Osteoblast (primary cell): Measurements from ENCODE around the gene LCOR. TPM values are rescaled to one million over a fixed set of nuclear protein-coding genes. Genes with fewer than 3 reads are reported as not detected.
A peak's percentile ranks its signal among the peaks of the same experiment; 100 is the strongest.

Experiments used
- DNase-seq: peaks from one replicate; pipeline ENCODE4 v3.0.0; 2011; ENCODE audit warnings: low spot score, mixed read lengths; ENCODE audit not compliant: insufficient read length; ENCODE audit errors: missing footprints
- H2AFZ ChIP-seq: 2 replicates; pipeline ENCODE4 v1.6.0; 2011; ENCODE audit warnings: mild to moderate bottlenecking, low read length
- H3K27ac ChIP-seq: 2 replicates; pipeline ENCODE4 v1.5.1; 2011; ENCODE audit warnings: mild to moderate bottlenecking, low read depth, low read length, moderate library complexity
- H3K27me3 ChIP-seq: 2 replicates; pipeline ENCODE4 v1.6.0; 2012; ENCODE audit warnings: mild to moderate bottlenecking, control low read depth, inconsistent platforms, low read length, moderate library complexity; ENCODE audit not compliant: insufficient read depth
- H3K36me3 ChIP-seq: 2 replicates; pipeline ENCODE4 v1.5.1; 2011; ENCODE audit warnings: mild to moderate bottlenecking, low read length, control low read depth, moderate library complexity; ENCODE audit not compliant: insufficient read depth
- H3K4me1 ChIP-seq: 2 replicates; pipeline ENCODE4 v1.5.1; 2011; ENCODE audit warnings: mild to moderate bottlenecking, low read length, control low read depth, moderate library complexity; ENCODE audit not compliant: insufficient read depth
- H3K4me2 ChIP-seq: 2 replicates; pipeline ENCODE4 v1.6.0; 2011; ENCODE audit warnings: mild to moderate bottlenecking, low read length; ENCODE audit not compliant: insufficient read depth
- H3K4me3 ChIP-seq: fragments of 200-600 bp; sonication (generic); 3 replicates; pipeline ENCODE4 v1.5.1; 2012; ENCODE audit warnings: mild to moderate bottlenecking, low read length, inconsistent platforms; ENCODE audit not compliant: insufficient read depth
- H3K79me2 ChIP-seq: 2 replicates; pipeline ENCODE4 v1.6.0; 2012; ENCODE audit warnings: mild to moderate bottlenecking, low read length, control low read depth, inconsistent platforms; ENCODE audit not compliant: insufficient read depth
- H3K9me3 ChIP-seq: 2 replicates; pipeline ENCODE4 v1.5.1; 2011; ENCODE audit warnings: low read depth, low read length, control low read depth
- H4K20me1 ChIP-seq: 2 replicates; pipeline ENCODE4 v1.6.0; 2012; ENCODE audit warnings: mild to moderate bottlenecking, low read length, control low read depth; ENCODE audit not compliant: insufficient read depth
- CTCF ChIP-seq: IDR thresholded peaks from 2 replicates; pipeline ENCODE4 v1.5.1; 2011; ENCODE audit warnings: mild to moderate bottlenecking, low read depth, low read length, moderate library complexity; ENCODE audit errors: extremely low read depth
- total RNA-seq: library from RNA; depleted of rRNA; stranded (reverse); fragments of >200 nt; gene quantifications from 2 replicates; pipeline ENCODE4 v1.2.3, GENCODE V29; 2012

Gene LCOR
- total RNA-seq, 1 donor, result 19.2 TPM

DNA sequence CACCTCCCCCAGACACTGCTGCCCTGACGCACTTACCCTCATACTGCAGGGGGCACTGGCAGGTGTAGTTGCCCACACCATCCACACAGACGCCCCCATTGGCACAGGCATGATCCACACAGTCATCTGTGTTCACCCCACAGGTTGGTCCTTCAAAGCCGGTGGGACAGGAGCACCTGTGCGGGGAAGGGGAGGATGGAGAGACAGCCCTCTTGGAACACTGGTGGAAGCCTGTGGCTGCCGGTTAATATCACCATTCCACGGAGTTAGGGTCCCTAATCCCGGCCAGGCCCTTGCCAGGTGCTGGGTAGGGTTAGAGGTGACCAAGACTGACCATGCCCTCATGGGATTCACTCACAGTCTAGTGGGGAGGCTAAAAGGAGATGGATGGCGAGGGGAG, 181.9 kb downstream of the LCOR start:
- peak; percentile 50 for DNase-seq
- H3K4me2 ChIP-seq, result no peak overlapping the region
- no peaks in the 10 kb centered on the region for H3K79me2 ChIP-seq
- H3K27me3 ChIP-seq, result no peaks in the 10 kb centered on the region
- no peaks in the 10 kb centered on the region for H3K9me3 ChIP-seq
- no peak overlapping the region for H2AFZ ChIP-seq
- TF ChIP-seq CTCF, result no peak
- H4K20me1 ChIP-seq, result no peaks in the 10 kb centered on the region
- no peaks in the 10 kb centered on the region for H3K36me3 ChIP-seq
- H3K4me3 ChIP-seq, result no peak overlapping the region
- H3K27ac ChIP-seq, result no peak overlapping the region
- H3K4me1 ChIP-seq, result no peaks in the 10 kb centered on the region

DNA sequence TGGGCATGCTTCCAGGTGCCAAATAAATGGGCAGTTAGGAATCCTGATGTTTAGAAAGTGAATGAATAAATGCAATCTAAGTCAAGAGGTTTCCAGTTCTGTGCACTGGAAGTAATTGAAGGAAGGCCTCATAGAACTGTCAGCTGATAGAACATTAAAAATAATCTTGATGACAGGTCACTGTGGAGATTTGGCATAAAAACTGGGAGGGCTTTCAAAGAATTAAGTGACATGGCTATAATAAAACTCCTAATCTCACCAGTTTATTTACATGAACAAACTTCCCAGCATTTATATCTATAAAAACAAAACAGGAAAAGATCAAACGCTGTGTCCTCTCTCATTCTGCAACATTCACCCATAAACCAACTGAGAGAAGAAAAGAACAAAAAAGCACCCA, 183.1 kb downstream of the LCOR start:
- H3K9me3 ChIP-seq, result no peaks in the 10 kb centered on the region
- TF ChIP-seq CTCF, result no peak
- no peaks in the 10 kb centered on the region for H3K27me3 ChIP-seq

DNA sequence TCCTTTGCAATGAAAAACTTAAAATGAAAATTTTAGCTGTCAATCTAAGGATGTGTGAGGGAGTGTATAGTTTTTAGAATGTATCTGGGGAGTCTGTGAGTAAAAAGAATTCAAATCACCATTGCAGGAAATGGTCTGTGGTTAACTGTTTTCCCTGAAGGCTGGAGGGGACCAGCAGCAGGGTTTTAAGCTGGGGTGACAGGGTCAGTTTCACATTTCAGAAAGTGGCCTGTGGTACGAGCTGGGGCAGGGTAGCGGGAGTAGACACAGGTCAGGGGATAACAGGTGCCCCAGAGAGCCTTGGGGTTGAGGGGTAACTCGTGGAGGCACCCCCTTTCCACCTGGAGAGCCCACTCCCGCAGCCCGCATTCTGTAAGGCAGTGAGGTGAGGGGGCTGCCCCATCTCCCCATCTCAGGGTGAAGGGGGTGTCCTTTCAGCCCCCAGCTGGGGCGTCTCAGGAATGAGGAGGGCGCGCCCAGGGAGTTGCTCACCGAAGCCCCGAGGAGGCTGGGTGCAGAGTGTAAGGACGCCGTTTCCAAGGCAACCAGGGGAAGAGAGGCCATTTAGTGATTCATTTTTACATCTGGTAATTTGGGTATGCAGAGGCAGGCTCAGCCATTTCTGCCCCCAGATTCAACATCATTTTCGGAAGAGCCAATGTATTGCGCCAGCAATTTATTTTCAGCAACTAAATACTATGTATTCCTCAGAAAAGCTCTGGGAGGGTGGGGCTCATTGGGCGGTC, 184.8 kb downstream of the LCOR start:
- H3K4me1 ChIP-seq, result peaks cover 9% of the 10 kb centered on the region
- no peak for TF ChIP-seq CTCF
- no peaks in the 10 kb centered on the region for H3K9me3 ChIP-seq
- H3K4me3 ChIP-seq, result no peak overlapping the region
- no peaks in the 10 kb centered on the region for H3K27me3 ChIP-seq
- H2AFZ ChIP-seq, result no peak overlapping the region
- H4K20me1 ChIP-seq, result no peaks in the 10 kb centered on the region
- DNase-seq, result no peak
- H3K27ac ChIP-seq, result no peak overlapping the region
- no peak overlapping the region for H3K4me2 ChIP-seq
- no peaks in the 10 kb centered on the region for H3K79me2 ChIP-seq
- H3K36me3 ChIP-seq, result no peaks in the 10 kb centered on the region

More for the DNA sequence above, 183.1 kb downstream of the LCOR start:
- peak; percentile 62 for DNase-seq
- Histone ChIP-seq H3K27ac (no peak overlapping the region), H2AFZ (no peak overlapping the region), H3K4me1 (peaks cover under 1% of the 10 kb centered on the region), H3K4me2 (no peak overlapping the region), H4K20me1 (no peaks in the 10 kb centered on the region), H3K4me3 (no peak overlapping the region), H3K36me3 (no peaks in the 10 kb centered on the region), H3K79me2 (no peaks in the 10 kb centered on the region)

GRCh38 chr10:97017474-97017903, 185.4 kb downstream of the LCOR start:
- Histone ChIP-seq H2AFZ (no peak overlapping the region), H3K4me3 (no peak overlapping the region), H3K4me1 (peaks cover 9% of the 10 kb centered on the region), H3K36me3 (no peaks in the 10 kb centered on the region), H3K4me2 (no peak overlapping the region), H3K79me2 (no peaks in the 10 kb centered on the region), H3K27ac (no peak overlapping the region), H3K9me3 (no peaks in the 10 kb centered on the region), H3K27me3 (no peaks in the 10 kb centered on the region), H4K20me1 (no peaks in the 10 kb centered on the region)
- DNase-seq, result no peak
- TF ChIP-seq CTCF, result no peak
